ENCODE results near the gene CHPT1. TPM values are rescaled to one million over a fixed set of nuclear protein-coding genes. Genes with fewer than 3 reads are reported as not detected.

The CHPT1 gene
- total and polyA plus RNA-seq, 9 of the 15 experiments (the other 6 are each of a cell fraction or from before 2014, with no cell fraction given) = 15.3 to 210 (median 91.9) TPM

- TF ChIP-seq CREB3L1 (IDR thresholded peaks at IDR 0.05; ENCODE audit: borderline replicate concordance, low read depth) (0 out of 2 replicates have a peak, but pooled peaks have one; percentile 15), ELF1 (tag; IDR thresholded peaks at IDR 0.05) (no peak), ZSCAN32 (CRISPR knock-in tag; IDR thresholded peaks at IDR 0.05) (no peak), ARID3B (CRISPR knock-in tag; IDR thresholded peaks at IDR 0.05; ENCODE audit: borderline replicate concordance) (0 out of 2 replicates have a peak, but pooled peaks have one; percentile 68), CREB5 (CRISPR knock-in tag; IDR thresholded peaks at IDR 0.05) (no peak), MCM3 (IDR thresholded peaks at IDR 0.05) (no peak), ZNF77 (CRISPR knock-in tag; IDR thresholded peaks at IDR 0.05) (no peak), ATF1 (CRISPR knock-in tag; IDR thresholded peaks at IDR 0.05) (no peak), ATF1 (tag; IDR thresholded peaks at IDR 0.05) (no peak), MYC (IDR thresholded peaks at IDR 0.05; ENCODE audit: low read depth, low read length) (0 out of 2 replicates have a peak, but pooled peaks have one; percentile 21), MYC (CRISPR knock-in tag; IDR thresholded peaks at IDR 0.05; ENCODE audit: borderline replicate concordance, low read depth) (peak; percentile 76; the same call in 1 of the 2 replicates), ZNF274 (IDR thresholded peaks at IDR 0.05; ENCODE audit: borderline replicate concordance, low read depth, low read length) (no peak), ZNF24 (IDR thresholded peaks at IDR 0.05) (no peak; the same call in 1 of the 2 replicates), STAT6 (CRISPR knock-in tag; IDR thresholded peaks at IDR 0.05) (no peak), YBX1 (IDR thresholded peaks at IDR 0.05) (no peak), ZNF212 (CRISPR knock-in tag; IDR thresholded peaks at IDR 0.05) (no peak), NEUROD1 (IDR thresholded peaks at IDR 0.05; ENCODE audit: borderline replicate concordance, low read depth, low read length, partially characterized antibody) (peak; percentile 37), ZFPM2 (CRISPR knock-in tag; IDR thresholded peaks at IDR 0.05) (0 out of 2 replicates have a peak, but pooled peaks have one; percentile 15), RBM17 (IDR thresholded peaks at IDR 0.05; ENCODE audit: borderline replicate concordance, low read depth, low read length) (no peak), HDAC8 (tag; IDR thresholded peaks at IDR 0.05) (no peak), TOE1 (IDR thresholded peaks at IDR 0.05; ENCODE audit: borderline replicate concordance) (peak; percentile 31; the same call in 1 of the 2 replicates), TOE1 (CRISPR knock-in tag; IDR thresholded peaks at IDR 0.05; ENCODE audit: borderline replicate concordance, low read depth) (no peak), EZH2 (IDR thresholded peaks at IDR 0.05; ENCODE audit: borderline replicate concordance, low read depth, low read length) (no peak)
Measured at GRCh38 chr12:101697197-101697929, at the start of gene CHPT1 (continued).

All from K562 (cell line).